HEK293 (cell line): ENCODE data around the gene BCL6B.

ENCODE experiments used
- CTCF ChIA-PET: fragments of 350-600 bp; formaldehyde crosslinking; extraction: SDS; loops from one replicate; lab custom pipeline; 2021; ENCODE audit warnings: antibody characterized with exemption; lab: Yijun Ruan, JAX
- POLR2A ChIA-PET: fragments of 300-600 bp; formaldehyde crosslinking; extraction: SDS; loops from one replicate; lab custom pipeline; 2020; ENCODE audit warnings: antibody characterized with exemption, inconsistent platforms; lab: Yijun Ruan, JAX
- H3K27ac ChIP-seq: fragments of 200-500 bp; sonication (Bioruptor generic); 2 replicates; pipeline ENCODE4 v1.5.1; 2014; ENCODE audit warnings: low read depth, low read length, control low read depth, inconsistent platforms; ENCODE audit errors: extremely low read depth
- H3K36me3 ChIP-seq, 2 experiments: fragments of 200-500 bp in 1 of 2; sonication (Bioruptor generic) in 1 of 2; 1 replicate in 1 of 2; 2 replicates in 1 of 2; pipeline ENCODE4 v1.5.1; 2014 to 2017; ENCODE audit warnings: inconsistent platforms in 2 of 2, low read length in 2 of 2; ENCODE audit not compliant: control insufficient read depth in 2 of 2, insufficient read depth in 1 of 2
- H3K4me1 ChIP-seq: fragments of 200-500 bp; sonication (Bioruptor generic); 2 replicates; pipeline ENCODE4 v1.5.1; 2014; ENCODE audit warnings: mild to moderate bottlenecking, low read length, inconsistent platforms; ENCODE audit not compliant: control insufficient read depth, insufficient read depth
- H3K4me3 ChIP-seq: 2 replicates; pipeline ENCODE4 v1.5.1; 2011; ENCODE audit warnings: low read depth, mild to moderate bottlenecking, control low read depth, low read length, moderate library complexity
- H3K9me3 ChIP-seq: fragments of 200-500 bp; sonication (Bioruptor generic); 2 replicates; pipeline ENCODE4 v1.5.1; 2014; ENCODE audit warnings: low read depth, low read length, inconsistent platforms; ENCODE audit not compliant: control insufficient read depth, insufficient read depth
- BCL11A ChIP-seq: fragments of 450-650 bp; formaldehyde crosslinking; IDR thresholded peaks from 2 replicates; pipeline ENCODE4 v1.5.1; 2016; ENCODE audit warnings: low read depth, missing biosample characterization, missing genetic modification characterization
- BCL11B ChIP-seq: fragments of 450-650 bp; formaldehyde crosslinking; IDR thresholded peaks from 2 replicates; pipeline ENCODE4 v1.5.1; 2016; ENCODE audit warnings: low read depth, missing biosample characterization, missing genetic modification characterization
- KLF7 ChIP-seq: fragments of 450-650 bp; formaldehyde crosslinking; IDR thresholded peaks from 2 replicates; pipeline ENCODE4 v1.5.1; 2016; ENCODE audit warnings: missing biosample characterization, missing genetic modification characterization, borderline replicate concordance
- KLF9 ChIP-seq: fragments of 450-650 bp; formaldehyde crosslinking; IDR thresholded peaks from 2 replicates; pipeline ENCODE4 v1.5.1; 2016; ENCODE audit warnings: missing biosample characterization, missing genetic modification characterization, low read depth
- MEIS1 ChIP-seq: sonication (generic); formaldehyde crosslinking; IDR thresholded peaks from 2 replicates; pipeline ENCODE4 v1.8.1; 2022; ENCODE audit warnings: missing genetic modification reagents, mild to moderate bottlenecking, borderline replicate concordance
- SCRT2 ChIP-seq: fragments of 450-650 bp; formaldehyde crosslinking; IDR thresholded peaks from 2 replicates; pipeline ENCODE4 v1.5.1; 2016; ENCODE audit warnings: missing biosample characterization, missing genetic modification characterization
- TRIM28 ChIP-seq: IDR thresholded peaks from 2 replicates; pipeline ENCODE4 v1.6.1; 2011; ENCODE audit warnings: low read length, control low read depth, borderline replicate concordance
- ZBTB49 ChIP-seq: fragments of 450-650 bp; formaldehyde crosslinking; IDR thresholded peaks from 2 replicates; pipeline ENCODE4 v1.5.1; 2016; ENCODE audit warnings: missing biosample characterization, missing genetic modification characterization, low read depth
- ZEB2 ChIP-seq: fragments of 450-650 bp; formaldehyde crosslinking; IDR thresholded peaks from 2 replicates; pipeline ENCODE4 v1.5.1; 2016; ENCODE audit warnings: missing biosample characterization, missing genetic modification characterization
- ZFHX2 ChIP-seq: fragments of 450-650 bp; formaldehyde crosslinking; conservative IDR thresholded peaks from 2 replicates; pipeline ENCODE4 v1.5.1; 2016; ENCODE audit warnings: missing biosample characterization, missing genetic modification characterization
- ZNF112 ChIP-seq: fragments of 450-650 bp; formaldehyde crosslinking; IDR thresholded peaks from 2 replicates; pipeline ENCODE4 v1.5.0; 2017; ENCODE audit warnings: missing biosample characterization, missing genetic modification characterization
- ZNF121 ChIP-seq: fragments of 450-650 bp; formaldehyde crosslinking; IDR thresholded peaks from 2 replicates; pipeline ENCODE4 v1.5.1; 2016; ENCODE audit warnings: missing biosample characterization, missing genetic modification characterization
- ZNF155 ChIP-seq: fragments of 450-650 bp; formaldehyde crosslinking; IDR thresholded peaks from 2 replicates; pipeline ENCODE4 v1.5.1; 2016; ENCODE audit warnings: missing biosample characterization, missing genetic modification characterization
- ZNF16 ChIP-seq: fragments of 450-650 bp; formaldehyde crosslinking; IDR thresholded peaks from 2 replicates; pipeline ENCODE4 v1.5.1; 2016; ENCODE audit warnings: low read depth, missing biosample characterization, missing genetic modification characterization
- ZNF19 ChIP-seq: fragments of 450-650 bp; formaldehyde crosslinking; IDR thresholded peaks from 2 replicates; pipeline ENCODE4; 2016; ENCODE audit warnings: missing biosample characterization, missing genetic modification characterization, low read depth
- ZNF211 ChIP-seq: fragments of 450-650 bp; formaldehyde crosslinking; IDR thresholded peaks from 2 replicates; pipeline ENCODE4 v1.5.1; 2016; ENCODE audit warnings: low read depth, missing biosample characterization, missing genetic modification characterization
- ZNF26 ChIP-seq: fragments of 450-650 bp; formaldehyde crosslinking; IDR thresholded peaks from 2 replicates; pipeline ENCODE4 v1.5.1; 2016; ENCODE audit warnings: missing biosample characterization, missing genetic modification characterization
- ZNF350 ChIP-seq: fragments of 450-650 bp; formaldehyde crosslinking; IDR thresholded peaks from 2 replicates; pipeline ENCODE4 v1.5.0; 2017; ENCODE audit warnings: missing biosample characterization, mild to moderate bottlenecking, missing genetic modification characterization
- ZNF571 ChIP-seq: fragments of 450-650 bp; formaldehyde crosslinking; IDR thresholded peaks from 2 replicates; pipeline ENCODE4 v1.5.0; 2017; ENCODE audit warnings: missing biosample characterization, missing genetic modification characterization
- ZNF596 ChIP-seq: fragments of 450-650 bp; IDR thresholded peaks from 2 replicates; pipeline ENCODE4 v1.5.0; 2018; ENCODE audit warnings: missing biosample characterization, mild to moderate bottlenecking, missing genetic modification characterization, moderate library complexity
- ZNF623 ChIP-seq: fragments of 450-650 bp; formaldehyde crosslinking; IDR thresholded peaks from 2 replicates; pipeline ENCODE4 v1.5.1; 2016; ENCODE audit warnings: missing biosample characterization, missing genetic modification characterization
- ZNF645 ChIP-seq: fragments of 450-650 bp; formaldehyde crosslinking; IDR thresholded peaks from 2 replicates; pipeline ENCODE4; 2016; ENCODE audit warnings: missing biosample characterization, missing genetic modification characterization
- ZNF776 ChIP-seq: fragments of 450-650 bp; formaldehyde crosslinking; IDR thresholded peaks from 2 replicates; pipeline ENCODE4 v1.5.0; 2017; ENCODE audit warnings: missing biosample characterization, missing genetic modification characterization, borderline replicate concordance
- ZNF791 ChIP-seq: fragments of 450-650 bp; formaldehyde crosslinking; IDR thresholded peaks from 2 replicates; pipeline ENCODE4 v1.5.1; 2016; ENCODE audit warnings: missing biosample characterization, missing genetic modification characterization
- ZNF792 ChIP-seq: fragments of 450-650 bp; formaldehyde crosslinking; IDR thresholded peaks from 2 replicates; pipeline ENCODE4 v1.5.1; 2016; ENCODE audit warnings: missing biosample characterization, missing genetic modification characterization
- ZSCAN18 ChIP-seq: fragments of 450-650 bp; formaldehyde crosslinking; IDR thresholded peaks from 2 replicates; pipeline ENCODE4 v1.5.1; 2016; ENCODE audit warnings: missing biosample characterization, missing genetic modification characterization

BCL6B gene

GRCh38 chr17:7043182-7043496 lies 20.3 kb downstream of the BCL6B start:
- Histone ChIP-seq H3K4me3 (no peak overlapping the region), H3K36me3 (peaks cover 0 to 4% of the 10 kb centered on the region in 2 experiments; a peak in 1 of 3 replicates), H3K9me3 (no peaks in the 10 kb centered on the region), H3K4me1 (peaks cover 6% of the 10 kb centered on the region; the same call in 1 of the 2 replicates), H3K27ac (no peak overlapping the region)
- TF ChIP-seq BCL11B (tag by site-specific recombination), result no peak
- TF ChIP-seq ZNF19, result no peak
- TF ChIP-seq ZNF571 (tag by site-specific recombination), result no peak
- no peak for TF ChIP-seq ZNF791
- no peak for TF ChIP-seq ZEB2 (tag by site-specific recombination)
- TF ChIP-seq ZNF16 (tag by site-specific recombination), result no peak
- TF ChIP-seq KLF7 (tag by site-specific recombination), result no peak
- TF ChIP-seq MEIS1 (CRISPR knock-in tag), result no peak
- TF ChIP-seq ZNF776 (tag by site-specific recombination), result no peak
- no peak for TF ChIP-seq KLF9 (tag by site-specific recombination)
- TF ChIP-seq SCRT2 (tag by site-specific recombination), result no peak
- no peak for TF ChIP-seq ZNF211 (tag by site-specific recombination)
- TF ChIP-seq ZNF155 (tag by site-specific recombination), result no peak
- no peak for TF ChIP-seq ZFHX2
- TF ChIP-seq ZNF350 (tag by site-specific recombination), result no peak
- no peak for TF ChIP-seq ZNF623 (tag by site-specific recombination)
- TF ChIP-seq ZNF645 (tag by site-specific recombination), result no peak
- no peak for TF ChIP-seq ZNF112 (tag by site-specific recombination)
- POLR2A ChIA-PET, result interaction anchor here (0.7 kb wide), 1 partner anchor 8 kb away, joined by 3 read pairs; no protein-coding TSS in a partner anchor
- CTCF ChIA-PET, result interaction anchor here (1.1 to 12.8 kb wide), 2 partner anchors 97 to 253 kb away, joined by 3 to 388 read pairs; no protein-coding TSS in a partner anchor

GRCh38 chr17:7043497-7044198 lies 20.8 kb downstream of the BCL6B start, which contains the start of gene SLC16A11:
SLC16A11 (minus strand) TSS chr17:7044092; CDS start chr17:7043513, 579 bp downstream.
- Histone ChIP-seq H3K9me3 (no peaks in the 10 kb centered on the region), H3K36me3 (peaks cover 0 to 4% of the 10 kb centered on the region in 2 experiments; a peak in 1 of 3 replicates), H3K4me1 (peaks cover 6% of the 10 kb centered on the region; the same call in 1 of the 2 replicates), H3K27ac (peak within 1 kb of the TSS; percentile 16; the same call in 1 of the 2 replicates), H3K4me3 (no peak within 1 kb of the TSS)
- ChIA-PET POLR2A (interaction anchor here (0.7 kb wide), 2 partner anchors 8 to 313 kb away, joined by 3 to 4 read pairs; no protein-coding TSS in a partner anchor), CTCF (interaction anchor here (0.7 to 12.8 kb wide), 5 partner anchors 97 to 381 kb away, joined by 3 to 388 read pairs (median 15); no protein-coding TSS in a partner anchor)
- TF ChIP-seq ZNF26 (tag by site-specific recombination) (no peak), ZNF16 (tag by site-specific recombination) (no peak), ZSCAN18 (tag by site-specific recombination) (no peak), ZNF121 (tag by site-specific recombination) (no peak), ZFHX2 (peak; percentile 91), BCL11A (no peak), ZBTB49 (tag by site-specific recombination) (no peak), ZNF596 (peak; percentile 72), TRIM28 (no peak), ZNF792 (tag by site-specific recombination) (no peak)
